Measurements from ENCODE around the gene ABI1. TPM values are rescaled to one million over a fixed set of nuclear protein-coding genes. Genes with fewer than 3 reads are reported as not detected.
"Not testable (repeated sequence)": the region's sequence is repeated elsewhere in the genome, so short reads cannot be mapped to it uniquely, and the experiment has no call there.

ABI1 gene
- total RNA-seq, 1 donor from 2014 or later: 61.1 TPM

DNA sequence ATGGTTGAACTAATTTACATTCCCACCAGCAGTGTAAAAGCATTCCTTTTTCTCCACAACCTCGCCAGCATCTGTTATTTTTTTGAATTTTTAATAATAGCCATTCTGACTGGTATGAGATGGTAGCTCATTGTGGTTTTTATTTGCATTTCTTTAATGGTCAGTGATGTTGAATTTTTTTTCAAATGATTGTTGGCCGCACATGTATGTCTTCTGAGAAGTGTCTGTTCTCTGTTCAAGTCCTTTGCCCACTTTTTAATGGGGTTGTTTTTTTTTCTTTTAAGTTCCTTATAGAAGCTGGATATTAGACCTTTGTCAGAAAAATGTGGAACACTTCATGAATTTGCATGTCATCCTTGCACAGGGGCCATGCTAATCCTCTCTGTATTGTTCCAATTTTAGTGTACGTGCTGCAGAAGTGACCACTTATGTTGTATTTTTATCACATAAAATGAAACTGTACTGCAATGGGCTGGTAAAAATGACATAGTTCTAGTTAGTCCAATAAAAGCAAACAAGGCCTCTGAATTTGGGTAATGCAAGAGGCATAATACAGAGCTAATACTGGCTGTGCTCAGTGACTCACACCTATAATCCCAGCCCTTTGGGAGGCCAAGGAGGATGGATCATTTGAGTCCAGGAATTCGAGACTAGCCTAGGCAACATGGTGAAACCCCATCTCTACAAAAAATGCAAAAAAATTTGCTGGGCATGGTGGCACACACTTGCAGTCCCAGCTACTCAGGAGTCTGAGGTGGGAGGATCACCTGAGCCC lies 70.3 kb downstream of the ABI1 start:
- Histone ChIP-seq H3K36me3 (ENCODE audit: control insufficient read depth, insufficient read depth, low read length) (no peaks in the 10 kb centered on the region), H3K4me3 (ENCODE audit: low read depth, low read length) (no peak overlapping the region), H3K27me3 (ENCODE audit: control insufficient read depth, insufficient read depth, low read length) (no peaks in the 10 kb centered on the region)
- FAIRE-seq: no peak
- TF ChIP-seq, protein P1, sequence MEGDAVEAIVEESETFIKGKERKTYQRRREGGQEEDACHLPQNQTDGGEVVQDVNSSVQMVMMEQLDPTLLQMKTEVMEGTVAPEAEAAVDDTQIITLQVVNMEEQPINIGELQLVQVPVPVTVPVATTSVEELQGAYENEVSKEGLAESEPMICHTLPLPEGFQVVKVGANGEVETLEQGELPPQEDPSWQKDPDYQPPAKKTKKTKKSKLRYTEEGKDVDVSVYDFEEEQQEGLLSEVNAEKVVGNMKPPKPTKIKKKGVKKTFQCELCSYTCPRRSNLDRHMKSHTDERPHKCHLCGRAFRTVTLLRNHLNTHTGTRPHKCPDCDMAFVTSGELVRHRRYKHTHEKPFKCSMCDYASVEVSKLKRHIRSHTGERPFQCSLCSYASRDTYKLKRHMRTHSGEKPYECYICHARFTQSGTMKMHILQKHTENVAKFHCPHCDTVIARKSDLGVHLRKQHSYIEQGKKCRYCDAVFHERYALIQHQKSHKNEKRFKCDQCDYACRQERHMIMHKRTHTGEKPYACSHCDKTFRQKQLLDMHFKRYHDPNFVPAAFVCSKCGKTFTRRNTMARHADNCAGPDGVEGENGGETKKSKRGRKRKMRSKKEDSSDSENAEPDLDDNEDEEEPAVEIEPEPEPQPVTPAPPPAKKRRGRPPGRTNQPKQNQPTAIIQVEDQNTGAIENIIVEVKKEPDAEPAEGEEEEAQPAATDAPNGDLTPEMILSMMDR (IDR thresholded peaks at IDR 0.05; ENCODE audit: insufficient read depth, low read length, severe bottlenecking): no peak
- peak; percentile 48 for DNase-seq (ENCODE audit: low read depth)

DNA sequence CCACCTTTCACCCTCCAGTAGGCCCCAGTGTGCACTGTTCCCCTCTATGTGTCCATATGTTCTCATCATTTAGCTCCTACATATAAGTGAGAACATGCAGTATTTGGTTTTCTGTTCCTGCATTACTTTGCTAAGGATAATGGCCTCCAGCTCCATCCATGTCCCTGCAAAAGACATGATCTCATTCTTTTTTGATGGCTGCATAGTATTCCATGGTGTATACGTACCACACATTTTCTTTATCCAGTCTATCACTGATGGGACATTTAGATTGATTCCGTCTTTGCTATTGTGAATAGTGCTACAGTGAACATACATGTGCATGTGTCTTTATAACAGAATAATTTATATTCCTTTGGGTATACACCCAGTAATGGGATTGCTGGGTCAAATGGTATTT lies 71.0 kb downstream of the ABI1 start:
- not testable (repeated sequence) for H3K27me3 ChIP-seq (ENCODE audit: control insufficient read depth, insufficient read depth, low read length); H3K36me3 ChIP-seq (ENCODE audit: control insufficient read depth, insufficient read depth, low read length); FAIRE-seq; H3K4me3 ChIP-seq (ENCODE audit: low read depth, low read length); DNase-seq (ENCODE audit: low read depth)

DNA sequence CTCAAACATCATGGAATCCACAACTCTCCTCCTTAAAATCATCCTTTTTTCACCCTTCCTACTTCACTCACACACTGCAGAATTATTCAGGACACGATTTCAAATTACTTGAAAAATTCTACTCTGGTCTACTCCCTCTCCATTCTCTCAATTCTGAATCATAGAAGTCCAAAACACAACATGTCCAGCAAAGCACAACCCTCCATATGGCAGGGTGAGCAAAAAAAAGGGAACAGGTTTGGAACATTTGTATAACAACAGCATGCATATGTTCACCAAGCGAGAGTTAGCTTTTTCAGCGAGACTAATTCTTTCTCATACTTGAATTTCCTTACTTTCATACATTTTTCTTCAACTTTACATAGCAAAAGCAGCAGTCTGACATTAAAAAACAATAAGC lies 73.4 kb downstream of the ABI1 start:
- Histone ChIP-seq H3K4me3 (ENCODE audit: low read depth, low read length) (no peak overlapping the region), H3K27me3 (ENCODE audit: control insufficient read depth, insufficient read depth, low read length) (no peaks in the 10 kb centered on the region), H3K36me3 (ENCODE audit: control insufficient read depth, insufficient read depth, low read length) (no peaks in the 10 kb centered on the region)
- TF ChIP-seq, protein P1 (IDR thresholded peaks at IDR 0.05; ENCODE audit: insufficient read depth, low read length, severe bottlenecking): no peak
- no peak for DNase-seq (ENCODE audit: low read depth)
- FAIRE-seq: no peak

DNA sequence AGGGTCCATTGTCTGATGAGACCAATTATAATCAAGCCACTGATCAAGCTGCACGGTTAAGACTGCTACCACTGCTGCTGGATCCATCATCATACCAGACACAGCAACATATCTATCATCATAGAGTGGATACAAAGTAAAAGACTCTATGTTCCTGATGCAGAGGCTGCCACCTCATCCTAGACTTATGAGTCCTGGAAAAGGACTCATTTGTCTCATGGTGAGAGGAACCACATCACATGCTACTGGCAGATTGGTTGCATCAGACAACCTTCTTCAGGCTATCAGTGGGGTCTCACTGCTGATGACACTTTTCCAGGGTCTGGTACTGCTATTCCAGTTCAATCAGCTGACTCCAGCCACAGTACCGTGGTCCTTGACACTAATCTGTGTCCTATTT lies 79.0 kb downstream of the ABI1 start:
- FAIRE-seq (no peak), DNase-seq (ENCODE audit: low read depth) (peak; percentile 80)
- no peak overlapping the region for H3K4me3 ChIP-seq (ENCODE audit: low read depth, low read length)

DNA sequence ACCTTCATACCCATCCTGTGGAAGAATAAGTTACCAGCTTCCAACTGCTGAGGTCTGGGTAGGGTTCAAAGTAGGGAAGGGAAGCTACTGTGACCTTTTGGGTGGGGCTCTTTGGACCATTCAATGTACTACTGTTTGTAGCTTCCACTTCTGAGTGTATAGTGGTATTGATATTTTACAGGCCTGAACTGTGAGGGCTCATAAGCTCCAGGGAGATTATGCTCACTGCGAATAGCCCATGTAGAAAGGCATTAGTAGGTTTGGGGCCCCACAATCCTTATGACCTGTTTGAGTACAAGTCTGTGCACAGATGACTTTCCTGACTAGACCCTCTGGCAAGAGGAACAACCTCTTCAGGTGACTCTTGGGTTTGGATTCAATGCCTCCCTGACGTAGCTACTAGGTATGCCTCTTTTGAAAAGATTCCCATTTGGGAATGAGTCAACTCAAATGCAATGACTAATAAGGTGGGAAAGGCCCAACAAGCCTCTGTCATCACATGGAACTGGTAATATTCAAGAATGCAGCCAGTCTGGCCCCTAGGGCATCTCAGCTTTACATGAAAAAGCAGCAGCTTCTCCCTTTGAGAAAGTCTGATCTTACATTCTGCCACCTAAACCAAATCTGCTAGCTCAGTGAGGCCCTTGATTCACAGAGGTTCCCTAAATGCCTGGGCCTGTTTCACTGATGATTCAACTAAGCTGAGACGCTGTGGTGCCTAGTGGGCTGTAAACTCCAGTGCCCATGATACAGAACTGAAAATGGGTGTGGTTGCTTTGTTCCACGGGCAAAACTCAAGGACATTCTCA lies 79.8 kb downstream of the ABI1 start:
- peak; percentile 96 for FAIRE-seq

More for the DNA sequence above, 79.0 kb downstream of the ABI1 start:
- H3K36me3 ChIP-seq (ENCODE audit: control insufficient read depth, insufficient read depth, low read length): no peaks in the 10 kb centered on the region
- no peaks in the 10 kb centered on the region for H3K27me3 ChIP-seq (ENCODE audit: control insufficient read depth, insufficient read depth, low read length)
- TF ChIP-seq, protein P1 (IDR thresholded peaks at IDR 0.05; ENCODE audit: insufficient read depth, low read length, severe bottlenecking): no peak

More for the DNA sequence above, 79.8 kb downstream of the ABI1 start:
- Histone ChIP-seq H3K27me3 (ENCODE audit: control insufficient read depth, insufficient read depth, low read length) (no peaks in the 10 kb centered on the region), H3K36me3 (ENCODE audit: control insufficient read depth, insufficient read depth, low read length) (no peaks in the 10 kb centered on the region), H3K4me3 (ENCODE audit: low read depth, low read length) (no peak overlapping the region)
- DNase-seq (ENCODE audit: low read depth): peak; percentile 100
- TF ChIP-seq, protein P1 (IDR thresholded peaks at IDR 0.05; ENCODE audit: insufficient read depth, low read length, severe bottlenecking): no peak

All from bronchial epithelial cell (primary cell).